ENCODE data around the gene COL4A2. TPM values are rescaled to one million over a fixed set of nuclear protein-coding genes. Genes with fewer than 3 reads are reported as not detected.

COL4A2 gene
- total RNA-seq, 6 experiments from 2014 or later, result 8.4 to 65.8 (median 42.5) TPM

DNA sequence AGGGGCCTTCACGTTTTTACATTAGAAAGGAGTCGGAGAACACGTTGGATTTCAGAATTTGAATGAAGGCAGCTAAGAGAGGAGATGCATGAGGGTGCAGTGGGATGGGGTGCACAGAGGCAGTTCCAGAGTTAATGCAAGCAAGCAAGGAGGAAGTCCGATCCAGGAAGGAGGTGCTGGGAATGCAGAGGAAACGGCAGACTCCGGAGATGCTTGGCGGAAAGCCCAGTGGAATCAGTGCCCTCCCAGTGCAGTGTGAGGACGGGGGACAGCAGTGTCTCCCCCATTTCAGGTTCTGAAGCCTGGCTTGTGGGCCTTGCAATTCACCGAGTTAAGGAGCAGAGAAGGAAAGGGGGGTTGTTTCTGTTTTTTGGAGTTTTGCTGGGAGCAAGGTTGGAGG lies 100.4 kb downstream of the COL4A2 start:
- intact Hi-C loops (cut with DNase I), result no loop called here
- 14% methylated on average over 7 of the region's 9 CpGs for WGBS (ENCODE audit: insufficient coverage, low coverage, low lambda C conversion rate, missing lambda C conversion rate)
- no peak for DNase-seq
- Histone ChIP-seq H3K4me3 (no peak overlapping the region), H3K9me3 (no peaks in the 10 kb centered on the region), H3K4me1 (peaks cover 0 to 2% (median 0%) of the 10 kb centered on the region in 4 donors), H3K36me3 (no peaks in the 10 kb centered on the region), H3K27ac (no peak overlapping the region), H3K27me3 (no peaks in the 10 kb centered on the region)
- peak in 1 of 4 donors; percentile 7 for ATAC-seq
- no peak for TF ChIP-seq POLR2A (IDR thresholded peaks at IDR 0.05)
- TF ChIP-seq, protein P1, sequence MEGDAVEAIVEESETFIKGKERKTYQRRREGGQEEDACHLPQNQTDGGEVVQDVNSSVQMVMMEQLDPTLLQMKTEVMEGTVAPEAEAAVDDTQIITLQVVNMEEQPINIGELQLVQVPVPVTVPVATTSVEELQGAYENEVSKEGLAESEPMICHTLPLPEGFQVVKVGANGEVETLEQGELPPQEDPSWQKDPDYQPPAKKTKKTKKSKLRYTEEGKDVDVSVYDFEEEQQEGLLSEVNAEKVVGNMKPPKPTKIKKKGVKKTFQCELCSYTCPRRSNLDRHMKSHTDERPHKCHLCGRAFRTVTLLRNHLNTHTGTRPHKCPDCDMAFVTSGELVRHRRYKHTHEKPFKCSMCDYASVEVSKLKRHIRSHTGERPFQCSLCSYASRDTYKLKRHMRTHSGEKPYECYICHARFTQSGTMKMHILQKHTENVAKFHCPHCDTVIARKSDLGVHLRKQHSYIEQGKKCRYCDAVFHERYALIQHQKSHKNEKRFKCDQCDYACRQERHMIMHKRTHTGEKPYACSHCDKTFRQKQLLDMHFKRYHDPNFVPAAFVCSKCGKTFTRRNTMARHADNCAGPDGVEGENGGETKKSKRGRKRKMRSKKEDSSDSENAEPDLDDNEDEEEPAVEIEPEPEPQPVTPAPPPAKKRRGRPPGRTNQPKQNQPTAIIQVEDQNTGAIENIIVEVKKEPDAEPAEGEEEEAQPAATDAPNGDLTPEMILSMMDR (IDR thresholded peaks at IDR 0.05), result no peak

DNA sequence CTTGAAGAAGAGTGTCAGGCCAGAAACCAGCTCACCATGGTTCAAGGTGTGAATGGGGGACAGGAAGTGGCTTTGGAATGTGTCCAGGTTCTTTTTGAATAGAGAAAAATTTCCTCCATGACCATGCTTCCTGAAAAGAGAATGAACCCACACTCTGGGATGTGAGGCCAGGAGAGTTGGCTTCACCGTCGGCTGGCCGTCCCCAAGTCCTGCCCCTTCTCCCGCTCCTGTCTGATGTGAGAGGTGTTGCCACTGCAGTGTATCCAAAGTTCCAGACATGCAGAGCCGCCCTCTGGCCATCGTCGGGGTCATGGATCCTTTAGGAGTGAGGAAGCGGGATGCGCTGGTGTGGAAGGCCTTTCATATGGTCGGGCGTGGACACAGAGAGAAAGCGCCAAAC lies 101.2 kb downstream of the COL4A2 start:
- Histone ChIP-seq H3K4me1 (peaks cover 0 to 6% (median 0%) of the 10 kb centered on the region in 4 donors), H3K9me3 (no peaks in the 10 kb centered on the region), H3K27ac (peak overlapping the region in 1 of 3 donors; percentile 15), H3K27me3 (no peaks in the 10 kb centered on the region), H3K4me3 (no peak overlapping the region), H3K36me3 (no peaks in the 10 kb centered on the region)
- intact Hi-C loops (cut with DNase I), result no loop called here
- 66% methylated on average over 6 of the region's 12 CpGs for WGBS (ENCODE audit: insufficient coverage, low coverage, low lambda C conversion rate, missing lambda C conversion rate)
- TF ChIP-seq, protein P1 (IDR thresholded peaks at IDR 0.05), result no peak
- TF ChIP-seq POLR2A (IDR thresholded peaks at IDR 0.05), result no peak
- DNase-seq, result no peak
- ATAC-seq, result no peak

DNA sequence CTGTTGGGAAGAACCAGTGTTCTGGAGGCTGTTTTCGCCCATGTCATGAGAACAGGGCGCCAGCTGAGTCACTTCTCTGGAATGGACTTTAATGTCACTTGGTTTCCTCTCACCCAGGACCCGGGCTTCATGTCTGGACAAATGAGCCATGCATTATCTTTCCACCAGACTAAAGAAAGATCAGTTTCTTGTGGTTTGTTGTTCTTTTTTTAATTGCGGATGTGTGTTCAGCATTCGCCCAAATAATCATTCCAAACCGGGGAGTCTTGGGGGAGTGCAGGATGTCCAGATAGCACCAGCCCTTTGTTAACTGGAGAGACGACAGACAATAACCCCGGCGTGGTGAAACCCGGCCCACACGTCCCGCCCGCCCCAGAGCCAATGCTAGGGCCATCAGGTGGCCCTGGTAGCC lies 102.5 kb downstream of the COL4A2 start:
- DNase-seq (no peak), ATAC-seq (peak; percentile 26 to 61 (median 32))
- H3K36me3 ChIP-seq, result no peaks in the 10 kb centered on the region
- 37% methylated on average over 11 of the region's 13 CpGs for WGBS (ENCODE audit: insufficient coverage, low coverage, low lambda C conversion rate, missing lambda C conversion rate)
- intact Hi-C loops (cut with DNase I), result no loop called here
- H3K4me1 ChIP-seq, result peaks cover 0 to 6% (median 0%) of the 10 kb centered on the region in 4 donors
- H3K4me3 ChIP-seq, result no peak overlapping the region
- H3K27me3 ChIP-seq, result no peaks in the 10 kb centered on the region
- peak overlapping the region in 2 of 3 donors; percentile 24 to 63 for H3K27ac ChIP-seq
- no peaks in the 10 kb centered on the region for H3K9me3 ChIP-seq
- TF ChIP-seq POLR2A (IDR thresholded peaks at IDR 0.05), result no peak
- TF ChIP-seq, protein P1 (IDR thresholded peaks at IDR 0.05), result no peak

DNA sequence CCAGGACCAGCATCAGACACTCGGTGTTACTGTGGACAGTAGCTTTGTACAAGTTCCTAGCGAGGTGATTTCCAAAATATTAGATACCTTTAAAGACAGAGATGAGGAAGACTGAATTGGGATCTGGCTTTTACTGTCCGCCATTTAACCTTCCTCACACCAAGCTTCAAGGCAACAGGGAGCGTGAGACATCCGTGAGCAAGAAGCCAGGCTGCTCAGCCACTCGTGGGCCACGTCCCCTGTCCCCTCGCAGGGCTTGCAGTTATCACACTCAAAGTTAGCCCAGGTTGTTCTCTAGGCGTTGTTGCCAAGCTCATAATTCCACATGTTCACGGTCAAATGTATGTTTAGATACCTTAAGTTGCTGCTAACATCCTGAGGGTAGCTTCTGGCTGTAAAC lies 102.9 kb downstream of the COL4A2 start:
- 71% methylated on average over 9 of the region's 10 CpGs for WGBS (ENCODE audit: insufficient coverage, low coverage, low lambda C conversion rate, missing lambda C conversion rate)
- no peak for ATAC-seq

More for the DNA sequence above, 102.9 kb downstream of the COL4A2 start:
- intact Hi-C loops (cut with DNase I), result loop anchor here in 1 of 2 donors (10.0 kb wide), 1 partner anchor 185 kb away; no protein-coding TSS in a partner anchor
- Histone ChIP-seq H3K4me1 (peaks cover 0 to 6% (median 0%) of the 10 kb centered on the region in 4 donors), H3K27ac (peak overlapping the region in 2 of 3 donors; percentile 24 to 63), H3K9me3 (no peaks in the 10 kb centered on the region), H3K36me3 (no peaks in the 10 kb centered on the region), H3K27me3 (no peaks in the 10 kb centered on the region), H3K4me3 (no peak overlapping the region)
- DNase-seq, result no peak
- no peak for TF ChIP-seq POLR2A (IDR thresholded peaks at IDR 0.05)
- TF ChIP-seq, protein P1 (IDR thresholded peaks at IDR 0.05), result no peak

Measured in right lobe of liver (tissue), 6 donors.